Omental fat pad (tissue), 4 donors: ENCODE measurements around the gene SWAP70. TPM values are rescaled to one million over a fixed set of nuclear protein-coding genes. Genes with fewer than 3 reads are reported as not detected.

ENCODE experiments used
- ATAC-seq: fragments of 150-250 bp; one replicate; pipeline ENCODE4 v1.9.1; 2016; ENCODE audit warnings: mild to moderate bottlenecking, moderate library complexity; ENCODE audit not compliant: low FRiP score
- DNase-seq: peaks from one replicate; pipeline ENCODE4 v3.0.0-alpha.2; 2019; ENCODE audit warnings: low spot score
- total RNA-seq, 4 donors: library from RNA; depleted of rRNA; stranded (reverse); fragments of >200 nt; gene quantifications; one replicate each; pipeline ENCODE4 v1.1.0, GENCODE V29; 2016
- TF ChIP-seq, protein P1 (sequence below), 3 donors: fragments of 450-650 bp; IDR thresholded peaks; one replicate each; pipeline ENCODE4 v1.5.1; 2016 to 2017; ENCODE audit warnings: antibody characterized with exemption in 3 of 3, mild to moderate bottlenecking in 3 of 3, moderate library complexity in 2 of 3

SWAP70 gene
- total RNA-seq, 4 donors from 2014 or later, result 35.6 to 81.7 (median 61.0) TPM

DNA sequence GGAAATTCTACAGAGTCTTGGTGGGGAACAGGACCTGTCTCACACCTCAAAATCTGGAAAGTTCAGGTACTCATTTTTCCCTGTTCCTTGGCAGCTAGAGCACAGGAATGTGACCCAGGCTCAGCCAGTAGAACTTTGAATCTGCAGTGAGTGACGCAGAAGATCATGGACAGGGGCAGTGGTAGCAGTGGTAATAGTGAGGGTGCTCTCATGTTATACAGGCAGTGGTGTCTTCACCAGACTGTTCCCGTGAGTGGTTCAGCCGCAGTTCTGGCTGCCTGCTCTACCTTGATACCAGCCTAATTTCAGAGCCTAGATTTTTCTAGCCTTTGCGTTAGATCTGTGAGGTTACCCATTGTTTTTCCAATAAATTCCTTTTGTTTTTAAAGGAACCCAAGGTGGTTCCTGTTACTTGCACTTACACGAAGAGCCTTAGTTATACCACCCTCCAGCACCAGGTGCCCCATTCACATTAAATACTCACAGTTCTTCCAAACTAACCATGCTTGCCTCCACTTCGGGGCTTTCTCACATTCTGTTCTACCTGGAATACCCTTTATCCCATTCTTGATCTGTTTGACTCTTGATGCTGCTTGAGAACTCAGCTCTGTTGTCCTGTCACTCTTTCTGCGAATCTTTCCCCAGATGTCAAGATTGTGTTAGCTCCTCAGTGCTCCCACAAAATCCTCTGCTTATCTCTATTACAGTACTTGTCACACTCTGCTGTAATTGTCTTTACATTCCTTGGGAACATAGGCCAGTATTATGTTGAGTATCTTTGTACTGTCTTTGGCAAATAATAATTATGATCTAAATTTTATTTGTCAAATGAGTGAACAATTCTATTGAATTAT, 47.8 kb downstream of the SWAP70 start:
- TF ChIP-seq, protein P1, sequence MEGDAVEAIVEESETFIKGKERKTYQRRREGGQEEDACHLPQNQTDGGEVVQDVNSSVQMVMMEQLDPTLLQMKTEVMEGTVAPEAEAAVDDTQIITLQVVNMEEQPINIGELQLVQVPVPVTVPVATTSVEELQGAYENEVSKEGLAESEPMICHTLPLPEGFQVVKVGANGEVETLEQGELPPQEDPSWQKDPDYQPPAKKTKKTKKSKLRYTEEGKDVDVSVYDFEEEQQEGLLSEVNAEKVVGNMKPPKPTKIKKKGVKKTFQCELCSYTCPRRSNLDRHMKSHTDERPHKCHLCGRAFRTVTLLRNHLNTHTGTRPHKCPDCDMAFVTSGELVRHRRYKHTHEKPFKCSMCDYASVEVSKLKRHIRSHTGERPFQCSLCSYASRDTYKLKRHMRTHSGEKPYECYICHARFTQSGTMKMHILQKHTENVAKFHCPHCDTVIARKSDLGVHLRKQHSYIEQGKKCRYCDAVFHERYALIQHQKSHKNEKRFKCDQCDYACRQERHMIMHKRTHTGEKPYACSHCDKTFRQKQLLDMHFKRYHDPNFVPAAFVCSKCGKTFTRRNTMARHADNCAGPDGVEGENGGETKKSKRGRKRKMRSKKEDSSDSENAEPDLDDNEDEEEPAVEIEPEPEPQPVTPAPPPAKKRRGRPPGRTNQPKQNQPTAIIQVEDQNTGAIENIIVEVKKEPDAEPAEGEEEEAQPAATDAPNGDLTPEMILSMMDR (IDR thresholded peaks at IDR 0.05), result no peak
- no peak for DNase-seq
- no peak for ATAC-seq

DNA sequence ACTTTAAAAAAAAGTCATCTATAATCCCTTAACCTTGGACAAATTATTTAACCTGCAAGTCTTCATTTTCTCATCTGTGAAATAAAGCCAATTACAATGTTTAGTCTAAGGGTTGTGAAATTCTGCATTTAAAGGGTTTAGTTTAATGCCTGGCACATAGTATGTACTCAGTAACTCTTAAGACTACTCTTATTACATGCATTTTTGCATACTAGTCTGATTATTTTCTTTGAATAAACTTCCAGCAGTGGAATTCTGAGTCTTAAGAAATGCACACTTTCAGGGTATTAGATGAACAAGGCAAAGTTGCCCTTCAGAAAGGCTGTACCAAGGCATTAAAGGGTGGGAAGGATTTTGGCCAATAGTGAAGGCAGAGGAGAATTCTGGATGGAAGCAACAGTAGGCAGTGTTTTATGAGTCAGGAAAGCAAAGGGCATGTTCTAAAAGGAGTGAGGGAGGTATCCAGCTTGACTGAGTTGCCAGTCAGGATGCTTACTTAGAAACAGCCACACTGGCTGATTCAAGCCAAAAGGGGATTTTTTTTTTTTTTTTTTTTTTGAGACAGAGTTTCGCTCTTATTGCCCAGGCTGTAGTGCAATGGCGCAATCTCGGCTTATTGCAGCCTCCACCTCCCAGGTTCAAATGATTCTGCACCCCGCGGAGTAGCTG, 50.5 kb downstream of the SWAP70 start:
- ATAC-seq (peak; percentile 79), DNase-seq (no peak)
- TF ChIP-seq, protein P1 (IDR thresholded peaks at IDR 0.05), result no peak

DNA sequence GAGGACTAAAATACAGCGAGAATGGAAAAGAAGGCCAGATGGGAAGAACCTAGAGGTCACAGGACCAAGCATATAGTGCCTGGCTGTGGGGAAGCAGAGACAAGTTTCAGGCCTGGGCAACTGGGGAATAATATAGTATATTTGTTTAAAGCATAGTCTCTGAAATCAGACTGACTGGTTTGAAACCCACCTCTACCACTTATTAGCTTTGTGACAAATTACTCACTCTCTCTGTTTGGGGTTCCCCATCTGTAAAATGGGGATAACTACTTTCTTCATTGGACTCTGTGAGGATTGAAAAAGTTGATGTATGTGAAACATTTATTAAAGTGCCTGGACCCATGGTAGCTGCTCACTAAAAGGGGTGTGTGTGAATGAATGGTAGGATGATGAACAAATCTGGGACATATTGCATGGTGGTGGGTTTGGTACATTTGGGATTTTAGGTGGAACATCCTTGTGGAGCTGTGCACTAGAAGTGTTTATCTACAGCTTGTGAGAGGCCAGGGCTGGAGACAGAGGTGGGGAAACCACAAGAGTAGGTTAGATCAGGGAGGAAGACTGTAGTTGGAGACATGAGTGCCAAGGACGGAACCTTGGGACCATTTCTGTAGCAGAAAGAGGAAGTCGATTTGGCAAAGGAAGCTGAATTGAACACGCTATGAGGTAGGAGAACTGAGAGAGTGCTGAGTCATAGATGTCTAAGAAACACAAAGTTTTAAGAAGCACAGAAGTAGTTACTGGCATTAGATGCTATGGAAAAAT, 52.6 kb downstream of the SWAP70 start:
- DNase-seq (no peak), ATAC-seq (no peak)
- TF ChIP-seq, protein P1 (IDR thresholded peaks at IDR 0.05), result no peak

DNA sequence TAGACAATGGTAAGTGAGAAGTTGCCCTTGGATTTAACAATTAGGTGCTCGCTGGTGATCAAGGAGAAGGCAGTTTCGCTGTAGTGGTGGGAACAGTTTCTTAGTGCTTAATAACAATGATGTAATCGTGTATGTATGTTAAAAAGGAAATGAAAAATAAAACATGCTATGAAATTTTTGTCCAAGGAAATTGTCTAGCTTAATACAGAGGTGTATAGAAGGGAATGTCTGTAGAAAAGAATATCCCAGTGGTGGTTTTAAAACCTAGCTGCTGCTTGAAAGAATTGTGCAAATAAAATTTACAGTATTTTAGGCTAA, 53.1 kb downstream of the SWAP70 start:
- ATAC-seq, result no peak
- DNase-seq, result no peak
- TF ChIP-seq, protein P1 (IDR thresholded peaks at IDR 0.05), result no peak

DNA sequence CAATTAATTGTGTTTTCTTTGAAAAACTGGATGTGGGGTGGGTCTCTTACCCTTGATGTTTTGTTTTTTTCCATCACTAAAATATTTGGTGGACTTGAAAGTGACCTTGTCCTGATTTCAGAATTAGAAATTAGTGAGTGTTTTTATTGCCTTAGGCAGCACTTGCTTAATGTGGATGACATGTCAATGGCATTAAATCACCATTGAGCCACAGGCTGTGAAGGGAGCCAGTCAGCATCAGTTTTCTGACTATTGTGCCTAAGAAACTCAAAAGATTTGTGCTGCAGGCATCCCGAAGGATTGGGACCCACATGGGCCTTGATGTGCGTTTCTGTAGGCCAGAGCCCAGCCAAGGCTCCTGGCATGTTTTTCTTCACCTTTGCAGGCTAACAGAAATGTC, 53.8 kb downstream of the SWAP70 start:
- no peak for ATAC-seq
- TF ChIP-seq, protein P1 (IDR thresholded peaks at IDR 0.05), result no peak
- no peak for DNase-seq

DNA sequence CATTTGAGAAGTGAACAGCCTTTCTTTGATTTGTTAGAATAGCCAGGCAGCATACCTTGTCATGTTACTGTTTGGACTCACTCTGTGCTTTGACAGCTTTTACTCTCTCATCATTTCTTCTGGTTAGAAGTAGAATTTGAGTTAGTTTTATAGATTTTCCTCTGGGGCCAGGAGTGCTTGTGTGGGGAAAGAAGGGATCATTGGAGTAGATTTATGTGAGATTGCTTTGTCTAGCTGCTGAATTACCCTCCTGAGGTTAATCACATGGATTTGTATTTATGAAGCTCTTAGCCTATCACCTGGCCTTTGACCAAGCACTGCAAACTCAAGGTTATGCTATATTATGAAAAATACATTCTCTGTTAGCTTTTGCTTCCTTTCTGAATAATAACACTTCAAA, 54.3 kb downstream of the SWAP70 start:
- DNase-seq (no peak), ATAC-seq (no peak)
- TF ChIP-seq, protein P1 (IDR thresholded peaks at IDR 0.05), result no peak
